PC-9 (cell line): ENCODE data around the gene NCMAP.

ENCODE experiments used
- CTCF ChIP-seq: fragments of 200-600 bp; sonication (generic); conservative IDR thresholded peaks from 2 replicates; pipeline ENCODE4 v1.6.1; 2017; ENCODE audit warnings: mixed run types, antibody characterized with exemption, mild to moderate bottlenecking, moderate library complexity
- EZH2 ChIP-seq: fragments of 200-600 bp; sonication (generic); IDR thresholded peaks from 2 replicates; pipeline ENCODE4 v1.8.0; 2017; ENCODE audit warnings: antibody characterized with exemption, low read depth

GRCh38 chr1:24564695-24565094, 8.8 kb downstream of the NCMAP start:
- TF ChIP-seq CTCF = no peak
- TF ChIP-seq EZH2 = no peak
